ENCODE results near the gene MPI. TPM values are rescaled to one million over a fixed set of nuclear protein-coding genes. Genes with fewer than 3 reads are reported as not detected.

Gene MPI
- polyA plus RNA-seq, 1 of the 3 experiments (the other 2 are of a cell fraction): 58.2 TPM

- TF ChIP-seq NFIC (IDR thresholded peaks at IDR 0.05; ENCODE audit: borderline replicate concordance): no peak
These were observed 32.7 kb upstream of the MPI start (continued) for GRCh38 chr15:74857082-74857655.

- CTCF ChIA-PET: interaction anchor here (0.7 to 3.1 kb wide), 5 partner anchors 11 to 92 kb away, joined by 3 to 16 read pairs (median 5); no protein-coding TSS in a partner anchor
- H3K4me3 ChIP-seq (ENCODE audit: low read depth in 2 of 2, low read length in 1 of 2): no peak overlapping the region
- peaks cover 16% of the 10 kb centered on the region; the same call in 1 of the 2 replicates for H4K20me1 ChIP-seq (ENCODE audit: insufficient read depth)
These were observed 32.0 kb upstream of the MPI start for GRCh38 chr15:74857671-74858368.

More at GRCh38 chr15:74857671-74858368, 32.0 kb upstream of the MPI start:
- no peaks in the 10 kb centered on the region for H3F3A ChIP-seq (replicated peaks; ENCODE audit: insufficient read depth)
- H3K4me2 ChIP-seq: no peak overlapping the region
- H3K4me1 ChIP-seq (ENCODE audit: control insufficient read depth in 1 of 2, insufficient read depth in 2 of 2, low read depth in 1 of 2, low read length in 1 of 2): peaks cover 0 to 18% of the 10 kb centered on the region in 2 experiments; a peak in 1 of 4 replicates
- H3K27me3 ChIP-seq (ENCODE audit: insufficient read depth): no peaks in the 10 kb centered on the region
- no peaks in the 10 kb centered on the region for H3K9me3 ChIP-seq
- TF ChIP-seq MEF2A (IDR thresholded peaks at IDR 0.05; ENCODE audit: borderline replicate concordance, low read depth) (no peak), USF1 (IDR thresholded peaks at IDR 0.05; ENCODE audit: borderline replicate concordance, low read depth) (no peak), SIN3A (IDR thresholded peaks at IDR 0.05; ENCODE audit: borderline replicate concordance, low read depth, low read length) (no peak), PBX3 (IDR thresholded peaks at IDR 0.05) (no peak), RXRA (IDR thresholded peaks at IDR 0.05; ENCODE audit: borderline replicate concordance, low read depth) (no peak), TEAD4 (IDR thresholded peaks at IDR 0.05; ENCODE audit: borderline replicate concordance, insufficient read depth) (no peak), NRF1 (IDR thresholded peaks at IDR 0.05; ENCODE audit: low read depth, low read length) (no peak), NFIC (IDR thresholded peaks at IDR 0.05; ENCODE audit: borderline replicate concordance) (no peak)
- TF ChIP-seq, protein P1, sequence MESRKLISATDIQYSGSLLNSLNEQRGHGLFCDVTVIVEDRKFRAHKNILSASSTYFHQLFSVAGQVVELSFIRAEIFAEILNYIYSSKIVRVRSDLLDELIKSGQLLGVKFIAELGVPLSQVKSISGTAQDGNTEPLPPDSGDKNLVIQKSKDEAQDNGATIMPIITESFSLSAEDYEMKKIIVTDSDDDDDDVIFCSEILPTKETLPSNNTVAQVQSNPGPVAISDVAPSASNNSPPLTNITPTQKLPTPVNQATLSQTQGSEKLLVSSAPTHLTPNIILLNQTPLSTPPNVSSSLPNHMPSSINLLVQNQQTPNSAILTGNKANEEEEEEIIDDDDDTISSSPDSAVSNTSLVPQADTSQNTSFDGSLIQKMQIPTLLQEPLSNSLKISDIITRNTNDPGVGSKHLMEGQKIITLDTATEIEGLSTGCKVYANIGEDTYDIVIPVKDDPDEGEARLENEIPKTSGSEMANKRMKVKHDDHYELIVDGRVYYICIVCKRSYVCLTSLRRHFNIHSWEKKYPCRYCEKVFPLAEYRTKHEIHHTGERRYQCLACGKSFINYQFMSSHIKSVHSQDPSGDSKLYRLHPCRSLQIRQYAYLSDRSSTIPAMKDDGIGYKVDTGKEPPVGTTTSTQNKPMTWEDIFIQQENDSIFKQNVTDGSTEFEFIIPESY (IDR thresholded peaks at IDR 0.05; ENCODE audit: borderline replicate concordance, low read depth): no peak
- no peaks in the 10 kb centered on the region for H3K9me2 ChIP-seq
- no peak overlapping the region for H3K9ac ChIP-seq
- no peak overlapping the region for H2AFZ ChIP-seq (ENCODE audit: low read depth)
- H3K79me2 ChIP-seq (ENCODE audit: insufficient read depth): peaks cover 72% of the 10 kb centered on the region
- peaks cover 3 to 14% of the 10 kb centered on the region in 2 experiments for H3K36me3 ChIP-seq (replicated peaks in 1 of 2; ENCODE audit: control insufficient read depth in 1 of 2, insufficient read depth in 2 of 2, low read length in 1 of 2)
- WGBS (ENCODE audit: low lambda C conversion rate): 90% methylated on average over 9 of the region's 9 CpGs
- DNase-seq: no peak
- POLR2A ChIA-PET: interaction anchor here (0.7 to 1.0 kb wide), 2 partner anchors 12 to 13 kb away, joined by 3 read pairs; no protein-coding TSS in a partner anchor
- peak overlapping the region in 1 of 2 experiments; percentile 3; a peak in 1 of 4 replicates for H3K27ac ChIP-seq (ENCODE audit: low read depth in 2 of 2, low read length in 1 of 2)

Data from SK-N-SH (cell line).